LNCAP (cell line): Measurements from ENCODE around the gene ZWILCH.

ENCODE experiments used
- CTCF ChIP-seq: fragments of 450-650 bp; IDR thresholded peaks from 2 replicates; pipeline ENCODE4 v1.5.1; 2017; ENCODE audit warnings: mild to moderate bottlenecking

ZWILCH gene

GRCh38 chr15:66587020-66587419, 81.9 kb downstream of the ZWILCH start:
- no peak for TF ChIP-seq CTCF

- TF ChIP-seq CTCF: no peak
Measured at GRCh38 chr15:66587749-66588148, 82.6 kb downstream of the ZWILCH start.

- TF ChIP-seq CTCF: no peak
Measured at GRCh38 chr15:66588537-66588936, 83.4 kb downstream of the ZWILCH start.

GRCh38 chr15:66588971-66589370, 83.8 kb downstream of the ZWILCH start:
- TF ChIP-seq CTCF: no peak

GRCh38 chr15:66590435-66590834, 85.3 kb downstream of the ZWILCH start:
- TF ChIP-seq CTCF: no peak

- no peak for TF ChIP-seq CTCF
Measured at GRCh38 chr15:66591322-66591862, 86.3 kb downstream of the ZWILCH start.

GRCh38 chr15:66592505-66593218, 87.5 kb downstream of the ZWILCH start:
- TF ChIP-seq CTCF: no peak
